ENCODE results near the gene PIEZO2. TPM values are rescaled to one million over a fixed set of nuclear protein-coding genes. Genes with fewer than 3 reads are reported as not detected.

PIEZO2 gene
- total RNA-seq, 1 experiment from 2014 or later, result 10.7 TPM

- DNase-seq (ENCODE audit: low spot score), result no peak
- H3K27me3 Mint-ChIP-seq (ENCODE audit: low read depth), result no peaks in the 10 kb centered on the region
- ATAC-seq, result no peak; the same call in 1 of the 2 replicates
- peaks cover 3% of the 10 kb centered on the region; the same call in 1 of the 2 replicates for H3K36me3 Mint-ChIP-seq
- H3K9me3 Mint-ChIP-seq, result no peaks in the 10 kb centered on the region
- CTCF ChIA-PET, result interaction anchor here (3.2 kb wide), 1 partner anchor 194 kb away, joined by 15 read pairs; no protein-coding TSS in a partner anchor
- POLR2A ChIA-PET, result no interaction called here
- no peak for TF ChIP-seq RELA (CRISPR knock-in tag; IDR thresholded peaks at IDR 0.05; ENCODE audit: borderline replicate concordance)
- TF ChIP-seq ATF3 (CRISPR knock-in tag; conservative IDR thresholded peaks at IDR 0.05), result no peak
- no peak for TF ChIP-seq TEAD1 (CRISPR knock-in tag; IDR thresholded peaks at IDR 0.05)
- TF ChIP-seq SMAD3 (CRISPR knock-in tag; IDR thresholded peaks at IDR 0.05; ENCODE audit: borderline replicate concordance), result no peak
- no peak for TF ChIP-seq CREB1 (CRISPR knock-in tag; IDR thresholded peaks at IDR 0.05)
- peaks cover 2% of the 10 kb centered on the region; the same call in 1 of the 2 replicates for H3K4me1 Mint-ChIP-seq
- H3K27ac Mint-ChIP-seq, result no peak overlapping the region
- no peak overlapping the region for H3K4me3 Mint-ChIP-seq
Observed at GRCh38 chr18:10754128-10754527, 395.2 kb downstream of the PIEZO2 start.

- peaks cover 2% of the 10 kb centered on the region; the same call in 1 of the 2 replicates for H3K4me1 Mint-ChIP-seq
- no peak overlapping the region for H3K4me3 Mint-ChIP-seq
- no peaks in the 10 kb centered on the region for H3K9me3 Mint-ChIP-seq
- no peak for TF ChIP-seq USF2 (CRISPR knock-in tag; IDR thresholded peaks at IDR 0.05)
- TF ChIP-seq, protein P1, sequence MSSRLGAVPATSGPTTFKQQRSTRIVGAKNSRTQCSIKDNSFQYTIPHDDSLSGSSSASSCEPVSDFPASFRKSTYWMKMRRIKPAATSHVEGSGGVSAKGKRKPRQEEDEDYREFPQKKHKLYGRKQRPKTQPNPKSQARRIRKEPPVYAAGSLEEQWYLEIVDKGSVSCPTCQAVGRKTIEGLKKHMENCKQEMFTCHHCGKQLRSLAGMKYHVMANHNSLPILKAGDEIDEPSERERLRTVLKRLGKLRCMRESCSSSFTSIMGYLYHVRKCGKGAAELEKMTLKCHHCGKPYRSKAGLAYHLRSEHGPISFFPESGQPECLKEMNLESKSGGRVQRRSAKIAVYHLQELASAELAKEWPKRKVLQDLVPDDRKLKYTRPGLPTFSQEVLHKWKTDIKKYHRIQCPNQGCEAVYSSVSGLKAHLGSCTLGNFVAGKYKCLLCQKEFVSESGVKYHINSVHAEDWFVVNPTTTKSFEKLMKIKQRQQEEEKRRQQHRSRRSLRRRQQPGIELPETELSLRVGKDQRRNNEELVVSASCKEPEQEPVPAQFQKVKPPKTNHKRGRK (CRISPR knock-in tag; IDR thresholded peaks at IDR 0.05; ENCODE audit: borderline replicate concordance), result no peak
- no peak for TF ChIP-seq ZNF232 (CRISPR knock-in tag; IDR thresholded peaks at IDR 0.05)
- H3K27me3 Mint-ChIP-seq (ENCODE audit: low read depth), result no peaks in the 10 kb centered on the region
- H3K27ac Mint-ChIP-seq, result no peak overlapping the region
- DNase-seq (ENCODE audit: low spot score) (no peak), ATAC-seq (no peak)
- no peaks in the 10 kb centered on the region for H3K36me3 Mint-ChIP-seq
- POLR2A ChIA-PET, result no interaction called here
- CTCF ChIA-PET, result interaction anchor here (1.4 to 3.2 kb wide), 2 partner anchors 35 to 192 kb away, joined by 4 to 15 read pairs; no protein-coding TSS in a partner anchor
Observed at GRCh38 chr18:10752382-10752781, 397.0 kb downstream of the PIEZO2 start.

DNA sequence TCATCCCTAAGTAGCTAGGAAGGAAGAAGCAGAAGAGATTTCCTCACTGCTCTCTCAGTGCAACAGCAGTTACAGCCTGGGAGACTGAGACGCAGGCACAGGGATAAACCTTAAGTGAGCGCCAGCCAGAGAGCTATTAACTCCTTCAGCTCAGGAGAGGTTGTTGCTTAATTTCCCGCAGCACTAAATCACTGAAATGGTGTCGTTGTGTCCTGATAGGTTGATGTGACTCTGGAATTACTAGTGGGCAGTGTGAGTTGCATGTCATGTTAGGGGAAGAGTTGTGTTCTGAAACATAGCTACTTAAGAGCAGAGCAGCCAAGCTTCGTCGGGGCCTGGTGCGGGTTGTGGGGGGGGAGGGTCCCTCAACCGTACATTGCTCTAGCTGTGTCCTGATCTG, 397.7 kb downstream of the PIEZO2 start:
- no peaks in the 10 kb centered on the region for H3K36me3 Mint-ChIP-seq
- ChIA-PET CTCF (interaction anchor here (1.4 to 3.2 kb wide), 2 partner anchors 36 to 192 kb away, joined by 4 to 15 read pairs; no protein-coding TSS in a partner anchor), POLR2A (no interaction called here)
- H3K4me1 Mint-ChIP-seq, result peaks cover 2% of the 10 kb centered on the region; the same call in 1 of the 2 replicates
- no peak overlapping the region for H3K27ac Mint-ChIP-seq
- DNase-seq (ENCODE audit: low spot score) (no peak), ATAC-seq (no peak)
- no peaks in the 10 kb centered on the region for H3K27me3 Mint-ChIP-seq (ENCODE audit: low read depth)
- TF ChIP-seq, protein P2, sequence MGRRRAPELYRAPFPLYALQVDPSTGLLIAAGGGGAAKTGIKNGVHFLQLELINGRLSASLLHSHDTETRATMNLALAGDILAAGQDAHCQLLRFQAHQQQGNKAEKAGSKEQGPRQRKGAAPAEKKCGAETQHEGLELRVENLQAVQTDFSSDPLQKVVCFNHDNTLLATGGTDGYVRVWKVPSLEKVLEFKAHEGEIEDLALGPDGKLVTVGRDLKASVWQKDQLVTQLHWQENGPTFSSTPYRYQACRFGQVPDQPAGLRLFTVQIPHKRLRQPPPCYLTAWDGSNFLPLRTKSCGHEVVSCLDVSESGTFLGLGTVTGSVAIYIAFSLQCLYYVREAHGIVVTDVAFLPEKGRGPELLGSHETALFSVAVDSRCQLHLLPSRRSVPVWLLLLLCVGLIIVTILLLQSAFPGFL (CRISPR knock-in tag; IDR thresholded peaks at IDR 0.05; ENCODE audit: borderline replicate concordance), result no peak
- no peak for TF ChIP-seq NR3C1 (CRISPR knock-in tag; conservative IDR thresholded peaks at IDR 0.05; ENCODE audit: low read depth)
- no peak for TF ChIP-seq ZNF396 (CRISPR knock-in tag; IDR thresholded peaks at IDR 0.05; ENCODE audit: borderline replicate concordance)
- TF ChIP-seq ZBTB21 (CRISPR knock-in tag; IDR thresholded peaks at IDR 0.05; ENCODE audit: borderline replicate concordance), result no peak
- no peak for TF ChIP-seq CBFB (CRISPR knock-in tag; IDR thresholded peaks at IDR 0.05; ENCODE audit: low read depth)
- TF ChIP-seq AR (CRISPR knock-in tag; IDR thresholded peaks at IDR 0.05), result no peak
- H3K9me3 Mint-ChIP-seq, result no peaks in the 10 kb centered on the region
- H3K4me3 Mint-ChIP-seq, result no peak overlapping the region
